HCT116 (cell line): ENCODE results near the gene SP100. TPM values are rescaled to one million over a fixed set of nuclear protein-coding genes. Genes with fewer than 3 reads are reported as not detected.

Experiments
- ATAC-seq: fragments of 200-7000 bp; cut with Tn5 transposase; 2 replicates; pipeline ENCODE4 v1.9.1; 2020; ENCODE audit warnings: mild to moderate bottlenecking, moderate library complexity
- BruUV-seq: library from RNA; stranded (reverse); fragments of 400-500 nt; replicated peaks from 2 replicates; lab custom pipeline; 2021; lab: Mats Ljungman, UMichigan
- CTCF ChIA-PET: fragments of 300-600 bp; sonication (Branson Sonifier 250); formaldehyde crosslinking; loops from one replicate; lab custom pipeline; 2021; ENCODE audit warnings: antibody characterized with exemption; lab: Charles Lee
- POLR2A ChIA-PET: fragments of 300-600, 350-600 bp; sonication (Branson Sonifier 250); formaldehyde crosslinking; loops from one replicate; lab custom pipeline; 2021; ENCODE audit warnings: antibody characterized with exemption; lab: Charles Lee
- RAD21 ChIA-PET, 2 experiments: fragments of 300-600 bp; sonication (Branson Sonifier 250); formaldehyde crosslinking; loops; one replicate each; lab custom pipeline; 2023; ENCODE audit warnings: low total read pairs in 2 of 2; ENCODE audit not compliant: uncharacterized antibody in 2 of 2, unreplicated experiment in 2 of 2, low non-redundant PET in 1 of 2; lab: Charles Lee
- DNase-seq: peaks from one replicate; pipeline ENCODE4 v3.0.0-alpha.2; 2010; ENCODE audit warnings: low read depth, low spot score
- H2AFZ ChIP-seq: fragments of 200-600 bp; shearing (Covaris generic), sonication (generic); 2 replicates; pipeline ENCODE4 v1.6.1; 2017; ENCODE audit warnings: low read depth, mixed run types, mixed read lengths, antibody characterized with exemption, low read length; ENCODE audit not compliant: poor library complexity, severe bottlenecking
- H3K27ac ChIP-seq: 2 replicates; pipeline ENCODE4 v1.5.1; 2012; ENCODE audit warnings: low read depth, low read length
- H3K27me3 ChIP-seq: fragments of 200-600 bp; sonication (generic); 2 replicates; pipeline ENCODE4 v1.6.1; 2016; ENCODE audit warnings: mixed run types, low read length, mixed read lengths; ENCODE audit not compliant: insufficient read depth
- H3K36me3 ChIP-seq, 2 experiments: fragments of 200-500 bp in 1 of 2; fragments of 200-600 bp in 1 of 2; sonication (Bioruptor generic) in 1 of 2; sonication (generic) in 1 of 2; 2 replicates each; pipeline versions ENCODE4 v1.5.1 to v1.6.1; 2014 to 2016; ENCODE audit warnings: low read length in 2 of 2, inconsistent platforms in 1 of 2, mixed read lengths in 1 of 2, mixed run types in 1 of 2; ENCODE audit not compliant: insufficient read depth in 2 of 2, control insufficient read depth in 1 of 2
- H3K4me1 ChIP-seq, 2 experiments: fragments of 200-600 bp in 1 of 2; sonication (generic) in 1 of 2; 2 replicates each; pipeline versions ENCODE4 v1.5.1 to v1.6.1; 2012 to 2017; ENCODE audit warnings: low read length in 2 of 2, inconsistent platforms in 1 of 2, mild to moderate bottlenecking in 1 of 2, mixed read lengths in 1 of 2, mixed run types in 1 of 2, moderate library complexity in 1 of 2; ENCODE audit not compliant: insufficient read depth in 2 of 2, control insufficient read depth in 1 of 2
- H3K4me2 ChIP-seq: fragments of 200-600 bp; sonication (generic); 2 replicates; pipeline ENCODE4 v1.6.1; 2017; ENCODE audit warnings: mixed run types, low read length, mixed read lengths
- H3K4me3 ChIP-seq, 2 experiments: fragments of 200-600 bp in 1 of 2; sonication (generic) in 1 of 2; replicated peaks in 1 of 2; 2 replicates each; pipeline ENCODE4 v1.5.1; 2011 to 2016; ENCODE audit warnings: low read length in 2 of 2, control low read depth in 1 of 2, low read depth in 1 of 2, mild to moderate bottlenecking in 1 of 2, mixed read lengths in 1 of 2, mixed run types in 1 of 2
- H3K79me2 ChIP-seq: fragments of 200-600 bp; sonication (generic); 2 replicates; pipeline ENCODE4 v1.6.1; 2017; ENCODE audit warnings: mild to moderate bottlenecking, mixed run types, low read length, moderate library complexity, mixed read lengths; ENCODE audit not compliant: insufficient read depth
- H3K9ac ChIP-seq: fragments of 200-600 bp; sonication (generic); 2 replicates; pipeline ENCODE4 v1.6.1; 2016; ENCODE audit warnings: low read length, mixed read lengths
- H3K9me2 ChIP-seq: fragments of 200-600 bp; sonication (generic), shearing (Covaris generic); 2 replicates; pipeline ENCODE4 v1.6.1; 2017; ENCODE audit warnings: mixed run types, mild to moderate bottlenecking, moderate library complexity; ENCODE audit not compliant: insufficient read depth
- H3K9me3 ChIP-seq, 2 experiments: fragments of 200-500 bp in 1 of 2; fragments of 200-600 bp in 1 of 2; sonication (Bioruptor generic) in 1 of 2; sonication (generic) in 1 of 2; 2 replicates each; pipeline ENCODE4 v1.6.1; 2014 to 2017; ENCODE audit warnings: low read length in 2 of 2, mixed read lengths in 2 of 2, inconsistent platforms in 1 of 2, low read depth in 1 of 2, mild to moderate bottlenecking in 1 of 2, mixed run types in 1 of 2, moderate library complexity in 1 of 2; ENCODE audit not compliant: control insufficient read depth in 1 of 2, insufficient read depth in 1 of 2
- H4K20me1 ChIP-seq: fragments of 200-600 bp; sonication (generic), shearing (Covaris generic); 2 replicates; pipeline ENCODE4 v1.6.1; 2017; ENCODE audit warnings: mixed run types, mild to moderate bottlenecking, moderate library complexity; ENCODE audit not compliant: insufficient read depth
- CBX3 ChIP-seq: IDR thresholded peaks from 2 replicates; pipeline ENCODE4 v1.6.1; 2012; ENCODE audit warnings: low read depth
- CEBPB ChIP-seq: IDR thresholded peaks from 2 replicates; pipeline ENCODE4 v1.6.1; 2012; ENCODE audit warnings: low read depth
- EGR1 ChIP-seq: IDR thresholded peaks from 2 replicates; pipeline ENCODE4 v1.6.1; 2012; ENCODE audit warnings: low read depth
- EZH2 ChIP-seq: fragments of 200-600 bp; sonication (generic); IDR thresholded peaks from 2 replicates; pipeline ENCODE4 v1.6.1; 2017; ENCODE audit warnings: antibody characterized with exemption, mixed run types
- EZH2phosphoT487 ChIP-seq: fragments of 200-600 bp; IDR thresholded peaks from 2 replicates; pipeline ENCODE4 v1.6.1; 2018; ENCODE audit warnings: antibody characterized with exemption, borderline replicate concordance
- JUND ChIP-seq: IDR thresholded peaks from 2 replicates; pipeline ENCODE4 v1.6.1; 2012
- POLR2A ChIP-seq: IDR thresholded peaks from 2 replicates; pipeline ENCODE4 v1.7.0; 2011; ENCODE audit warnings: borderline replicate concordance; ENCODE audit not compliant: insufficient read depth, insufficient read length; ENCODE audit errors: extremely low read depth
- POLR2AphosphoS5 ChIP-seq: IDR thresholded peaks from 2 replicates; pipeline ENCODE4 v1.6.1; 2011; ENCODE audit warnings: mild to moderate bottlenecking, low read depth, low read length, moderate library complexity
- RAD21 ChIP-seq: IDR thresholded peaks from 2 replicates; pipeline ENCODE4 v1.6.1; 2012; ENCODE audit warnings: low read depth, mild to moderate bottlenecking
- REST ChIP-seq: IDR thresholded peaks from 2 replicates; pipeline ENCODE4 v1.6.1; 2012; ENCODE audit warnings: low read depth
- SIN3A ChIP-seq: IDR thresholded peaks from 2 replicates; pipeline ENCODE4 v1.6.1; 2012; ENCODE audit warnings: low read depth
- SRF ChIP-seq: IDR thresholded peaks from 2 replicates; pipeline ENCODE4 v1.6.1; 2012; ENCODE audit warnings: low read depth
- YY1 ChIP-seq: IDR thresholded peaks from 2 replicates; pipeline ENCODE4 v1.6.1; 2011; ENCODE audit warnings: low read length, low read depth, moderate library complexity, mild to moderate bottlenecking; ENCODE audit not compliant: insufficient replicate concordance; ENCODE audit errors: extremely low read depth
- ZFX ChIP-seq: fragments of 450-650 bp; IDR thresholded peaks from 2 replicates; pipeline ENCODE4 v1.6.1; 2017
- ZNF274 ChIP-seq: fragments of 200-500 bp; sonication (Bioruptor generic); IDR thresholded peaks from 2 replicates; pipeline ENCODE4 v1.6.1; 2014; ENCODE audit warnings: mild to moderate bottlenecking, low read depth, low read length, inconsistent platforms
- intact Hi-C: fragments of 100-400 bp; cut with micrococcal nuclease; formaldehyde crosslinking; loops from 2 replicates; pipeline ENCODE4 v1.10.0; 2022
- total RNA-seq: library from RNA; stranded (reverse); gene quantifications from one replicate; pipeline ENCODE4 v1.2.1, GENCODE V29; 2021; ENCODE audit not compliant: unreplicated experiment
- TF ChIP-seq, protein P1 (sequence below), 3 experiments: fragments of 200-600 bp in 1 of 3; sonication (generic) in 1 of 3; IDR thresholded peaks in 2 of 3; conservative IDR thresholded peaks in 1 of 3; 2 replicates each; pipeline ENCODE4 v1.5.1; 2012 to 2017; ENCODE audit warnings: low read depth in 2 of 3, low read length in 2 of 3, antibody characterized with exemption in 1 of 3, borderline replicate concordance in 1 of 3, control low read depth in 1 of 3, mild to moderate bottlenecking in 1 of 3, mixed read lengths in 1 of 3, mixed run types in 1 of 3, moderate library complexity in 1 of 3; ENCODE audit not compliant: insufficient read depth in 1 of 3

The SP100 gene
- total RNA-seq, 1 experiment from 2014 or later = 48.1 TPM

- H2AFZ ChIP-seq = no peak overlapping the region
- no peaks in the 10 kb centered on the region for H3K9me2 ChIP-seq
- H3K27me3 ChIP-seq = no peaks in the 10 kb centered on the region
- H3K9me3 ChIP-seq = no peaks in the 10 kb centered on the region
- TF ChIP-seq, protein P1, sequence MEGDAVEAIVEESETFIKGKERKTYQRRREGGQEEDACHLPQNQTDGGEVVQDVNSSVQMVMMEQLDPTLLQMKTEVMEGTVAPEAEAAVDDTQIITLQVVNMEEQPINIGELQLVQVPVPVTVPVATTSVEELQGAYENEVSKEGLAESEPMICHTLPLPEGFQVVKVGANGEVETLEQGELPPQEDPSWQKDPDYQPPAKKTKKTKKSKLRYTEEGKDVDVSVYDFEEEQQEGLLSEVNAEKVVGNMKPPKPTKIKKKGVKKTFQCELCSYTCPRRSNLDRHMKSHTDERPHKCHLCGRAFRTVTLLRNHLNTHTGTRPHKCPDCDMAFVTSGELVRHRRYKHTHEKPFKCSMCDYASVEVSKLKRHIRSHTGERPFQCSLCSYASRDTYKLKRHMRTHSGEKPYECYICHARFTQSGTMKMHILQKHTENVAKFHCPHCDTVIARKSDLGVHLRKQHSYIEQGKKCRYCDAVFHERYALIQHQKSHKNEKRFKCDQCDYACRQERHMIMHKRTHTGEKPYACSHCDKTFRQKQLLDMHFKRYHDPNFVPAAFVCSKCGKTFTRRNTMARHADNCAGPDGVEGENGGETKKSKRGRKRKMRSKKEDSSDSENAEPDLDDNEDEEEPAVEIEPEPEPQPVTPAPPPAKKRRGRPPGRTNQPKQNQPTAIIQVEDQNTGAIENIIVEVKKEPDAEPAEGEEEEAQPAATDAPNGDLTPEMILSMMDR (IDR thresholded peaks at IDR 0.05 in 2 of 3, conservative IDR thresholded peaks at IDR 0.05 in 1 of 3; ENCODE audit: borderline replicate concordance in 1 of 3, insufficient read depth in 1 of 3, low read depth in 2 of 3, low read length in 2 of 3) = no peak
- TF ChIP-seq CEBPB = no peak
- TF ChIP-seq RAD21 = no peak
- TF ChIP-seq JUND = no peak
- TF ChIP-seq EZH2 = no peak
- TF ChIP-seq YY1 = no peak
- TF ChIP-seq EZH2phosphoT487 = no peak
- no peak for TF ChIP-seq ZNF274
- no peak for TF ChIP-seq POLR2A
- no peak for TF ChIP-seq SRF
- no peak for TF ChIP-seq REST
- no peak for TF ChIP-seq ZFX
- no peak for TF ChIP-seq EGR1
- TF ChIP-seq POLR2AphosphoS5 = no peak
- no peak for TF ChIP-seq SIN3A
- no peak for TF ChIP-seq CBX3
- ChIA-PET CTCF (no interaction called here), RAD21 (no interaction called here), POLR2A (no interaction called here)
- H3K9ac ChIP-seq = no peak overlapping the region
- no TSS peak for BruUV-seq
- H3K27ac ChIP-seq = no peak overlapping the region
- no peak for DNase-seq
- H3K36me3 ChIP-seq = no peaks in the 10 kb centered on the region
- intact Hi-C loops = no loop called here
- no peaks in the 10 kb centered on the region for H4K20me1 ChIP-seq
- no peak overlapping the region for H3K4me3 ChIP-seq
- H3K79me2 ChIP-seq = no peaks in the 10 kb centered on the region
- H3K4me1 ChIP-seq = peaks cover 7 to 10% of the 10 kb centered on the region in 2 experiments
- H3K4me2 ChIP-seq = no peak overlapping the region
- no peak for ATAC-seq
Measured at GRCh38 chr2:230578106-230578505, 162.1 kb downstream of the SP100 start.
